Activated CD4-positive, alpha-beta T cell treated with anti-CD3 and anti-CD28 coated beads, Interleukin-2, amount 10 ng/mL, durations not matched to agents 24 days and 14 days (primary cell): ENCODE measurements around the gene KIZ. TPM values are rescaled to one million over a fixed set of nuclear protein-coding genes. Genes with fewer than 3 reads are reported as not detected.
"Not testable (repeated sequence)": the region's sequence is repeated elsewhere in the genome, so short reads cannot be mapped to it uniquely, and the experiment has no call there.

Experiments
- DNase-seq: peaks from one replicate; pipeline ENCODE4 v3.0.0; 2022
- H3K27ac Mint-ChIP-seq: one replicate; pipeline ENCODE4 v1.8.0; 2022; ENCODE audit warnings: mild to moderate bottlenecking, mixed read lengths
- H3K27me3 Mint-ChIP-seq: one replicate; pipeline ENCODE4 v1.8.0; 2022; ENCODE audit warnings: mixed read lengths
- H3K36me3 Mint-ChIP-seq: one replicate; pipeline ENCODE4 v1.8.0; 2022; ENCODE audit warnings: low read depth, mild to moderate bottlenecking, mixed read lengths
- H3K4me1 Mint-ChIP-seq: one replicate; pipeline ENCODE4 v1.8.0; 2021; ENCODE audit warnings: mixed read lengths
- H3K4me3 Mint-ChIP-seq: one replicate; pipeline ENCODE4 v1.8.0; 2022; ENCODE audit warnings: mild to moderate bottlenecking, moderate library complexity, mixed read lengths
- H3K9me3 Mint-ChIP-seq: one replicate; pipeline ENCODE4 v1.8.0; 2021; ENCODE audit warnings: mixed read lengths
- intact Hi-C: fragments of 100-400 bp; cut with micrococcal nuclease; formaldehyde crosslinking; loops from one replicate; pipeline ENCODE4 v1.15.1; 2023
- total RNA-seq: library from RNA; stranded (reverse); gene quantifications from 2 replicates; pipeline ENCODE4 v1.2.3, GENCODE V29; 2022

The KIZ gene
- total RNA-seq, 1 donor from 2014 or later = 9.3 TPM

- Mint-ChIP-seq H3K27me3 (no peaks in the 10 kb centered on the region), H3K4me3 (no peak overlapping the region)
Measured at GRCh38 chr20:21237956-21238799, 112.3 kb downstream of the KIZ start.

GRCh38 chr20:21238818-21239536 is 113.1 kb downstream of the KIZ start:
- Mint-ChIP-seq H3K9me3 (no peaks in the 10 kb centered on the region), H3K4me3 (no peak overlapping the region), H3K36me3 (no peaks in the 10 kb centered on the region), H3K27me3 (no peaks in the 10 kb centered on the region), H3K4me1 (peaks cover 2% of the 10 kb centered on the region), H3K27ac (no peak overlapping the region)
- intact Hi-C loops = loop anchor here (5.0 to 10.0 kb wide), 2 partner anchors 134 to 153 kb away; partner anchors contain the start of gene LINC00237
- DNase-seq = no peak

More at GRCh38 chr20:21237956-21238799, 112.3 kb downstream of the KIZ start:
- Mint-ChIP-seq H3K36me3 (no peaks in the 10 kb centered on the region), H3K9me3 (no peaks in the 10 kb centered on the region), H3K27ac (no peak overlapping the region), H3K4me1 (peaks cover 2% of the 10 kb centered on the region)
- DNase-seq = no peak
- intact Hi-C loops = loop anchor here (5.0 to 10.0 kb wide), 2 partner anchors 133 to 154 kb away; partner anchors contain the start of gene LINC00237

GRCh38 chr20:21240394-21240793 is 114.5 kb downstream of the KIZ start:
- Mint-ChIP-seq H3K4me1 (peaks cover 2% of the 10 kb centered on the region), H3K27ac (no peak overlapping the region), H3K9me3 (no peaks in the 10 kb centered on the region), H3K4me3 (no peak overlapping the region), H3K27me3 (no peaks in the 10 kb centered on the region), H3K36me3 (no peaks in the 10 kb centered on the region)
- intact Hi-C loops = no loop called here
- no peak for DNase-seq

- no peaks in the 10 kb centered on the region for H3K4me1 Mint-ChIP-seq
- intact Hi-C loops = no loop called here
- H3K36me3 Mint-ChIP-seq = no peaks in the 10 kb centered on the region
- H3K27ac Mint-ChIP-seq = no peak overlapping the region
- no peaks in the 10 kb centered on the region for H3K9me3 Mint-ChIP-seq
- no peaks in the 10 kb centered on the region for H3K27me3 Mint-ChIP-seq
- DNase-seq = no peak
- H3K4me3 Mint-ChIP-seq = no peak overlapping the region
Measured at GRCh38 chr20:21241406-21241805, 115.5 kb downstream of the KIZ start.

- H3K4me1 Mint-ChIP-seq = no peaks in the 10 kb centered on the region
- no peak overlapping the region for H3K4me3 Mint-ChIP-seq
- no peaks in the 10 kb centered on the region for H3K36me3 Mint-ChIP-seq
- intact Hi-C loops = no loop called here
- no peak for DNase-seq
- H3K9me3 Mint-ChIP-seq = no peaks in the 10 kb centered on the region
- H3K27ac Mint-ChIP-seq = no peak overlapping the region
- H3K27me3 Mint-ChIP-seq = no peaks in the 10 kb centered on the region
Measured at GRCh38 chr20:21243811-21244210, 117.9 kb downstream of the KIZ start.

- no peak overlapping the region for H3K27ac Mint-ChIP-seq
- DNase-seq = no peak
- H3K4me3 Mint-ChIP-seq = no peak overlapping the region
- H3K4me1 Mint-ChIP-seq = no peaks in the 10 kb centered on the region
- no peaks in the 10 kb centered on the region for H3K36me3 Mint-ChIP-seq
- no peaks in the 10 kb centered on the region for H3K27me3 Mint-ChIP-seq
- H3K9me3 Mint-ChIP-seq = no peaks in the 10 kb centered on the region
- intact Hi-C loops = no loop called here
Measured at GRCh38 chr20:21244808-21245207, 118.9 kb downstream of the KIZ start.

- DNase-seq = no peak
- Mint-ChIP-seq H3K9me3 (no peaks in the 10 kb centered on the region), H3K27ac (no peak overlapping the region), H3K27me3 (no peaks in the 10 kb centered on the region), H3K36me3 (no peaks in the 10 kb centered on the region), H3K4me3 (no peak overlapping the region), H3K4me1 (peaks cover 2% of the 10 kb centered on the region)
- intact Hi-C loops = no loop called here
Measured at GRCh38 chr20:21246161-21246560, 120.3 kb downstream of the KIZ start.

GRCh38 chr20:21247603-21248095 is 121.8 kb downstream of the KIZ start:
- H3K9me3 Mint-ChIP-seq, H3K4me3 Mint-ChIP-seq, DNase-seq, H3K27me3 Mint-ChIP-seq, H3K27ac Mint-ChIP-seq, H3K36me3 Mint-ChIP-seq, intact Hi-C loops: not testable (repeated sequence)
- H3K4me1 Mint-ChIP-seq = peaks cover 10% of the 10 kb centered on the region

- Mint-ChIP-seq H3K4me3 (no peak overlapping the region), H3K4me1 (peaks cover 10% of the 10 kb centered on the region), H3K27ac (peak overlapping the region; percentile 58), H3K27me3 (no peaks in the 10 kb centered on the region), H3K9me3 (no peaks in the 10 kb centered on the region), H3K36me3 (no peaks in the 10 kb centered on the region)
- DNase-seq = no peak
- intact Hi-C loops = no loop called here
Measured at GRCh38 chr20:21251278-21251677, 125.4 kb downstream of the KIZ start.

- no peak overlapping the region for H3K27ac Mint-ChIP-seq
- H3K36me3 Mint-ChIP-seq = no peaks in the 10 kb centered on the region
- H3K4me1 Mint-ChIP-seq = no peaks in the 10 kb centered on the region
- peaks cover 2% of the 10 kb centered on the region for H3K27me3 Mint-ChIP-seq
- no peak for DNase-seq
- no peak overlapping the region for H3K4me3 Mint-ChIP-seq
- H3K9me3 Mint-ChIP-seq = no peaks in the 10 kb centered on the region
- intact Hi-C loops = no loop called here
Measured at GRCh38 chr20:21257192-21257591, 131.3 kb downstream of the KIZ start.

- intact Hi-C loops = no loop called here
- no peak overlapping the region for H3K4me3 Mint-ChIP-seq
- H3K27me3 Mint-ChIP-seq = peaks cover 2% of the 10 kb centered on the region
- H3K9me3 Mint-ChIP-seq = no peaks in the 10 kb centered on the region
- no peak overlapping the region for H3K27ac Mint-ChIP-seq
- no peak for DNase-seq
- H3K4me1 Mint-ChIP-seq = no peaks in the 10 kb centered on the region
- no peaks in the 10 kb centered on the region for H3K36me3 Mint-ChIP-seq
Measured at GRCh38 chr20:21258411-21258810, 132.5 kb downstream of the KIZ start.

GRCh38 chr20:21259346-21259745 is 133.5 kb downstream of the KIZ start:
- Mint-ChIP-seq H3K27ac (no peak overlapping the region), H3K36me3 (no peaks in the 10 kb centered on the region), H3K9me3 (no peaks in the 10 kb centered on the region), H3K4me1 (no peaks in the 10 kb centered on the region), H3K4me3 (no peak overlapping the region), H3K27me3 (peaks cover 2% of the 10 kb centered on the region)
- DNase-seq = no peak
- intact Hi-C loops = no loop called here

GRCh38 chr20:21262812-21263211 is 136.9 kb downstream of the KIZ start:
- Mint-ChIP-seq H3K27me3 (peaks cover 2% of the 10 kb centered on the region), H3K9me3 (no peaks in the 10 kb centered on the region), H3K4me1 (no peaks in the 10 kb centered on the region), H3K36me3 (no peaks in the 10 kb centered on the region), H3K27ac (no peak overlapping the region), H3K4me3 (no peak overlapping the region)
- intact Hi-C loops = no loop called here
- DNase-seq = no peak
